Activated naive CD4-positive, alpha-beta T cell treated with Interleukin-2 at 50 U/mL for 16 hours (primary cell): ENCODE measurements around the gene DCDC1.

Experiments
- DNase-seq: peaks from one replicate; pipeline ENCODE4 v3.0.0-alpha.2; 2020

The DCDC1 gene

GRCh38 chr11:31096191-31096805, 273.2 kb downstream of the DCDC1 start:
- no peak for DNase-seq

GRCh38 chr11:31092638-31093037, 276.9 kb downstream of the DCDC1 start:
- no peak for DNase-seq

- no peak for DNase-seq
Measured at GRCh38 chr11:31089117-31089516, 280.4 kb downstream of the DCDC1 start.

GRCh38 chr11:31069447-31070205, 299.9 kb downstream of the DCDC1 start:
- DNase-seq = no peak

GRCh38 chr11:31060880-31061279, 308.7 kb downstream of the DCDC1 start:
- no peak for DNase-seq

GRCh38 chr11:31059529-31059928, 310.0 kb downstream of the DCDC1 start:
- DNase-seq = no peak

- no peak for DNase-seq
Measured at GRCh38 chr11:31050061-31050765, 319.3 kb downstream of the DCDC1 start.

- DNase-seq = no peak
Measured at GRCh38 chr11:31045335-31045734, 324.2 kb downstream of the DCDC1 start.

GRCh38 chr11:31030138-31030792, 339.3 kb downstream of the DCDC1 start:
- DNase-seq = no peak

- DNase-seq = no peak
Measured at GRCh38 chr11:31026315-31026714, 343.2 kb downstream of the DCDC1 start.

GRCh38 chr11:31022080-31022479, 347.5 kb downstream of the DCDC1 start:
- DNase-seq = no peak

GRCh38 chr11:31019786-31020185, 349.8 kb downstream of the DCDC1 start:
- no peak for DNase-seq

- no peak for DNase-seq
Measured at GRCh38 chr11:31005202-31005601, 364.3 kb downstream of the DCDC1 start.

GRCh38 chr11:31001427-31001826, 368.1 kb downstream of the DCDC1 start:
- no peak for DNase-seq

GRCh38 chr11:31000381-31000780, 369.2 kb downstream of the DCDC1 start:
- no peak for DNase-seq

- no peak for DNase-seq
Measured at GRCh38 chr11:30992513-30992849, 377.1 kb downstream of the DCDC1 start.

GRCh38 chr11:30991802-30992512, 377.6 kb downstream of the DCDC1 start:
- DNase-seq = no peak

- no peak for DNase-seq
Measured at GRCh38 chr11:30991376-30991775, 378.2 kb downstream of the DCDC1 start.

- no peak for DNase-seq
Measured at GRCh38 chr11:30990625-30991296, 378.8 kb downstream of the DCDC1 start.

- no peak for DNase-seq
Measured at GRCh38 chr11:30987819-30988218, 381.7 kb downstream of the DCDC1 start.

- DNase-seq = no peak
Measured at GRCh38 chr11:30985536-30985935, 384.0 kb downstream of the DCDC1 start.

- DNase-seq = no peak
Measured at GRCh38 chr11:30984827-30985226, 384.7 kb downstream of the DCDC1 start.
